Psoas muscle (tissue), 8 donors: ENCODE measurements around the gene DNAJC1. TPM values are rescaled to one million over a fixed set of nuclear protein-coding genes. Genes with fewer than 3 reads are reported as not detected.

Source experiments
- ATAC-seq, 4 donors: fragments of 200-7000 bp; cut with Tn5 transposase; one replicate each; pipeline ENCODE4 v1.9.1; 2020; ENCODE audit warnings: moderate library complexity in 3 of 4, mild to moderate bottlenecking in 2 of 4
- DNase-seq, 2 donors: peaks; one replicate each; pipeline ENCODE4 v3.0.0-alpha.2; 2020
- H3K27ac ChIP-seq: fragments of 200-600 bp; one replicate; pipeline ENCODE4 v1.8.0; 2022
- H3K27me3 ChIP-seq, 3 donors: fragments of 200-600 bp in 1 of 3; one replicate each; pipeline versions ENCODE4 v1.6.1 to v1.8.0; 2013 to 2022; ENCODE audit warnings: low read length in 2 of 3, mild to moderate bottlenecking in 2 of 3, moderate library complexity in 1 of 3; ENCODE audit not compliant: insufficient read depth in 3 of 3
- H3K36me3 ChIP-seq, 2 donors: fragments of 200-600 bp in 1 of 2; one replicate each; pipeline versions ENCODE4 v1.6.1 to v1.8.0; 2013 to 2022; ENCODE audit warnings: low read depth in 1 of 2, mild to moderate bottlenecking in 1 of 2, moderate library complexity in 1 of 2; ENCODE audit not compliant: insufficient read depth in 1 of 2
- H3K4me1 ChIP-seq: fragments of 200-600 bp; one replicate; pipeline ENCODE4 v1.8.0; 2022
- H3K4me3 ChIP-seq: fragments of 200-600 bp; one replicate; pipeline ENCODE4 v1.8.0; 2022; ENCODE audit warnings: mild to moderate bottlenecking
- H3K9me3 ChIP-seq: fragments of 200-600 bp; one replicate; pipeline ENCODE4 v1.8.0; 2022
- WGBS, 3 donors: extraction: QIAGEN DNeasy Blood & Tissue Kit; methylation state at CpG; one replicate each; pipeline versions ENCODE4 v1.1.6 to v1.1.7; 2013; 5-methylcytosine and 5-hydroxymethylcytosine counted together
- intact Hi-C, 2 donors: fragments of 100-400 bp; cut with DNase I; formaldehyde crosslinking; loops; one replicate each; pipeline versions ENCODE4 v1.11.0 to v1.14.2; 2022
- polyA plus RNA-seq, 3 donors: library from polyadenylated mRNA; stranded (reverse); fragments of 200-250 nt; gene quantifications; one replicate each; pipeline ENCODE4 v1.2.3, GENCODE V29; 2013
- total RNA-seq, 4 donors: library from RNA; stranded (reverse); fragmentation: NEBNext Ultra II Directional in 2 of 4; extraction: Animal tissue kit (Norgen Biotek cat#: 25700) in 2 of 4; gene quantifications; one replicate each; pipeline versions ENCODE4 v1.2.1 to v1.2.4, GENCODE V29; 2021 to 2023
- TF ChIP-seq, protein P1 (sequence below): fragments of 200-600 bp; IDR thresholded peaks from one replicate; pipeline ENCODE4 v1.8.0; 2022; ENCODE audit warnings: antibody characterized with exemption
- donor health status: healthy with polysubstance abuse.
- donor health status: DM: no; HTN: no; CAD: no; lungs with moderate emphysema.
- donor health status: Bipolar disorder and iron deficiency.
- donor health status: healthy.
- donor health status: DM: yes; HTN: yes; CAD: no.
- donor health status: DM: no; HTN: no; CAD: no.
- donor health status: DM: no; HTN: no; CAD: no.
- donor health status: DM: yes; HTN: yes; CAD: no.

Gene DNAJC1
- total and polyA plus RNA-seq, 7 donors: 6.7 to 21.5 (median 13.2) TPM

DNA sequence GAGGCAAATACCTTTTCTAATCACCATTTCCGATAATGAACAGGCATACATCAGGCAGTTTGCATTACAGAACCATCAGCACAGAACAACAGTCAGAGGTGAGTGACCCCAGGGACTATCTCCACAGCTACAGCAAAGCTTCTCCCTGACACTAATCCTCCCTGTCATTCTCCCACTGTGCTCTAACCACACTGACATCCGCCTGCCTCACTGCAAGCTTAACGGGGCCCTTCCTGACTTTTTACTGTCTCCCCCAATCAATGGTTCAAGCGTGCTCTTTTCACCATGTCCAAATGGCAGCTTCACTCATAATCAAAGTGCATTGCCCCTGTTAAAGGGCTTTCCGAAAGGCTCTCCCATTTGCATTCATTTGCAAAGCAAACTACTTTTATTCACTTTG, 196.3 kb downstream of the DNAJC1 start:
- Histone ChIP-seq H3K4me1 (no peaks in the 10 kb centered on the region), H3K9me3 (no peaks in the 10 kb centered on the region), H3K4me3 (no peak overlapping the region), H3K27ac (no peak overlapping the region), H3K27me3 (no peaks in the 10 kb centered on the region), H3K36me3 (no peaks in the 10 kb centered on the region)
- WGBS, 3 donors: 80 to 87% (median 84%) methylated on average over 5 of the region's 5 CpGs
- TF ChIP-seq, protein P1, sequence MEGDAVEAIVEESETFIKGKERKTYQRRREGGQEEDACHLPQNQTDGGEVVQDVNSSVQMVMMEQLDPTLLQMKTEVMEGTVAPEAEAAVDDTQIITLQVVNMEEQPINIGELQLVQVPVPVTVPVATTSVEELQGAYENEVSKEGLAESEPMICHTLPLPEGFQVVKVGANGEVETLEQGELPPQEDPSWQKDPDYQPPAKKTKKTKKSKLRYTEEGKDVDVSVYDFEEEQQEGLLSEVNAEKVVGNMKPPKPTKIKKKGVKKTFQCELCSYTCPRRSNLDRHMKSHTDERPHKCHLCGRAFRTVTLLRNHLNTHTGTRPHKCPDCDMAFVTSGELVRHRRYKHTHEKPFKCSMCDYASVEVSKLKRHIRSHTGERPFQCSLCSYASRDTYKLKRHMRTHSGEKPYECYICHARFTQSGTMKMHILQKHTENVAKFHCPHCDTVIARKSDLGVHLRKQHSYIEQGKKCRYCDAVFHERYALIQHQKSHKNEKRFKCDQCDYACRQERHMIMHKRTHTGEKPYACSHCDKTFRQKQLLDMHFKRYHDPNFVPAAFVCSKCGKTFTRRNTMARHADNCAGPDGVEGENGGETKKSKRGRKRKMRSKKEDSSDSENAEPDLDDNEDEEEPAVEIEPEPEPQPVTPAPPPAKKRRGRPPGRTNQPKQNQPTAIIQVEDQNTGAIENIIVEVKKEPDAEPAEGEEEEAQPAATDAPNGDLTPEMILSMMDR: no peak
- intact Hi-C loops: no loop called here
- DNase-seq: no peak
- no peak for ATAC-seq

DNA sequence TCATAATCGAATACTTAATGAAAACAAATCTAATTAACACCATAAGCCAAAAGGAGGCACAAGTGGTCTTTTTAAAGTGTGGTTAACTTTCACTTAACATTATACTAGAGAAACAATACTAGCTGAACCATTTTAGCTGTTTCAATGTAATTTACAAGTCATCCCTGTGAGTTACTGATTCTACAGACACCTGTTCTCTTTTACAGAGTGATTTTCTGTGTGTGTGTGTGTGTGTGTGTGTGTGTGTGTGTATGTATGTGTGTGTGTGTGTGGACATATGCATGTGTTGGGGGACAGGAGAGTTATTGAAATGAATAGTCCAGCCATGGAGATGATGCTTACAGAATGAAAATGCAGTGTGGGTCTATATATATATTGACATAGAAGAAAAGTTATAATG, 200.2 kb downstream of the DNAJC1 start:
- intact Hi-C loops: no loop called here
- no peak overlapping the region for H3K4me3 ChIP-seq
- H3K36me3 ChIP-seq: no peaks in the 10 kb centered on the region
- no peaks in the 10 kb centered on the region for H3K27me3 ChIP-seq
- DNase-seq: no peak
- TF ChIP-seq, protein P1: no peak
- H3K4me1 ChIP-seq: no peaks in the 10 kb centered on the region
- H3K9me3 ChIP-seq: no peaks in the 10 kb centered on the region
- no peak for ATAC-seq
- H3K27ac ChIP-seq: no peak overlapping the region
- WGBS, 3 donors: 0 to 35% (median 26%) methylated on average over 1 of the region's 1 CpG

DNA sequence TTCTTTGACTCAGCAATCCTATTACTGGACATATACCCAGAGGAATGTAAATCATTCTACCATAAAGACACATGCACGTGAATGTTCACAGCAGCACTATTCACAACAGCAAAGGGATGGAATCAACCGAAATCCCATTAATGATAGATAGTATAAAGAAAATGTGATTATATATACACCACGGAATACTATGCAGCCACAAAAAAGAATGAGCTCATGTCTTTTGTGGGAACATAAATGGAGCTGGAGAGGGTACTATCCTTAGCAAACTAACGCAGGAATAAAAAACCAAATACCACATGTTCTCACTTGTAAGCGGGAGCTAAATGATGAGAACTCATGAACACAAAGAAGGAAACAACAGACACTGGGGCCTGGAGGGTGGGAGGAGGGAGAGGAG, 201.9 kb downstream of the DNAJC1 start:
- no peak for DNase-seq

DNA sequence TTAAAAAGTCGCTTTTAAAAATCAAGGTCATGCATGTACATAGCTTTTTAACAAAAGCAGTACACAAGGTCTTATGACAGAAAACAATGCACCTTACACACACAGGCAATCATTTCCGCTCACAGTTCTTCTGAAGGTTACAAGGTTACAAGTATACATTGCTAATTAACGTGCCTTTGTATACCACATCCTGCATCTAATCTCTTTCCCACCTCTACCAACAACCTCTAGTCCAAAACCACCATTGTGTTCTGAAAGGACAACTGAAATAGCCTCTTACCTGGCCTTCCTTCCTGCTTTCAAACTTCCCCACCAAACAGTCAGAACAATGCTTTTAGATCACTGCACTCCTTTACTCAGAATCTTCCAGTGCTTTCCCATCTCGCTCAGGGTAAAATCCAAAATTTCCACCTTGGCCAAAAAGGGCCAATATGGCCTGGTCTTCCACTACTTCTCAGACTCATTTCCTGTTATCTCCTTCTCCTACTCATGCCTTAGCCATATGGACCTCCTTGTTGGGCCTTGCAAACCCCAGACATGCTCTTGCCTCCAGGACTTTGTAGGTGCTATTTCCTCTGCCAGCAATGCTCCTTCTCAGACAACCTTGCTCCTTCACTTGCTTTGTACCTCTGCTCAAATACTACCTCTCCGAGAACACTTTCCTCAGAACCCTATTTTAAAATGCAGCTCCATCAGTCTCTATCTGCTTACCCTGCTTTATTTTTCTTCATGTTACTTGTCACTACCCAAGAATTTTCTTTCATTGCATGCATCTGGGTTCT, 205.4 kb downstream of the DNAJC1 start:
- no peaks in the 10 kb centered on the region for H3K27me3 ChIP-seq
- no peaks in the 10 kb centered on the region for H3K4me1 ChIP-seq
- WGBS, 3 donors: 84 to 88% (median 87%) methylated on average over 5 of the region's 5 CpGs
- TF ChIP-seq, protein P1: no peak
- no peaks in the 10 kb centered on the region for H3K9me3 ChIP-seq
- DNase-seq: no peak
- intact Hi-C loops: no loop called here
- no peak overlapping the region for H3K4me3 ChIP-seq
- peaks cover 0 to 2% of the 10 kb centered on the region in 2 donors for H3K36me3 ChIP-seq
- no peak overlapping the region for H3K27ac ChIP-seq
- no peak for ATAC-seq

More for the DNA sequence above, 201.9 kb downstream of the DNAJC1 start:
- ATAC-seq: no peak
- intact Hi-C loops: no loop called here
- Histone ChIP-seq H3K36me3 (peaks cover 0 to 2% of the 10 kb centered on the region in 2 donors), H3K27me3 (no peaks in the 10 kb centered on the region), H3K27ac (no peak overlapping the region), H3K4me3 (no peak overlapping the region), H3K9me3 (no peaks in the 10 kb centered on the region), H3K4me1 (no peaks in the 10 kb centered on the region)
- TF ChIP-seq, protein P1: no peak
- 97 to 98% (median 98%) methylated on average over 5 of the region's 5 CpGs for WGBS, 3 donors

DNA sequence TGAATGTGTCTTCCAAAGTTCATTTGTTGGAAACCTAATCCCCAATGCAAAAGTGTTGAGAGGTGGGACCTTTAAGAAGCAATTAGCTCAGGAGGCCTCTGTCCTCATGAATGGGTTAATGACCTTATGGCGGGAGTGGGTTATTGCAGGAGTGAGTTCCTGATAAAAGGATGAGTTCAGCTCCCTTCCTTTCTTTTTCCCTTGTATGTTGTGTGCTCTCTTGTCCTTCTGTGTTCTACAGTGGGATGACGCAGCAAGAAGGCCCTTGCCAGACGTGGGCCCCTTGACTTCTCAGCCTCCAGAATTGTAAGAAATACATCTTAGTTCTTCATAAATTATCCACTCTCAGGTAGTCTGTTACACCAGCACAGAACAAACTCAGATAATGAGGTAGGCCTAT, 206.0 kb downstream of the DNAJC1 start:
- WGBS, 3 donors: 86 to 89% (median 89%) methylated on average over 3 of the region's 3 CpGs
- H3K27ac ChIP-seq: no peak overlapping the region

More for the DNA sequence above, 206.0 kb downstream of the DNAJC1 start:
- H3K4me1 ChIP-seq: no peaks in the 10 kb centered on the region
- no peak for DNase-seq
- no peak overlapping the region for H3K4me3 ChIP-seq
- H3K9me3 ChIP-seq: no peaks in the 10 kb centered on the region
- peaks cover 0 to 2% of the 10 kb centered on the region in 2 donors for H3K36me3 ChIP-seq
- no peak for ATAC-seq
- intact Hi-C loops: no loop called here
- TF ChIP-seq, protein P1: no peak
- no peaks in the 10 kb centered on the region for H3K27me3 ChIP-seq
